GM19099 (cell line): ENCODE measurements around the gene ASMT.

Experiments
- POLR2A ChIP-seq: IDR thresholded peaks from 3 replicates; pipeline ENCODE4 v1.6.1; 2011; ENCODE audit warnings: low read depth; ENCODE audit not compliant: insufficient read length; ENCODE audit errors: extremely low read depth

The ASMT gene, protein sequence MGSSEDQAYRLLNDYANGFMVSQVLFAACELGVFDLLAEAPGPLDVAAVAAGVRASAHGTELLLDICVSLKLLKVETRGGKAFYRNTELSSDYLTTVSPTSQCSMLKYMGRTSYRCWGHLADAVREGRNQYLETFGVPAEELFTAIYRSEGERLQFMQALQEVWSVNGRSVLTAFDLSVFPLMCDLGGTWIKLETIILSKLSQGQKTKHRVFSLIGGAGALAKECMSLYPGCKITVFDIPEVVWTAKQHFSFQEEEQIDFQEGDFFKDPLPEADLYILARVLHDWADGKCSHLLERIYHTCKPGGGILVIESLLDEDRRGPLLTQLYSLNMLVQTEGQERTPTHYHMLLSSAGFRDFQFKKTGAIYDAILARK

GRCh38 chrX:1614927-1615326 is at the start of gene ASMT:
TSS of gene ASMT (plus strand) at chrX:1615059. CDS start at chrX:1615200, 141 bp downstream.
- no peak for TF ChIP-seq POLR2A

DNA sequence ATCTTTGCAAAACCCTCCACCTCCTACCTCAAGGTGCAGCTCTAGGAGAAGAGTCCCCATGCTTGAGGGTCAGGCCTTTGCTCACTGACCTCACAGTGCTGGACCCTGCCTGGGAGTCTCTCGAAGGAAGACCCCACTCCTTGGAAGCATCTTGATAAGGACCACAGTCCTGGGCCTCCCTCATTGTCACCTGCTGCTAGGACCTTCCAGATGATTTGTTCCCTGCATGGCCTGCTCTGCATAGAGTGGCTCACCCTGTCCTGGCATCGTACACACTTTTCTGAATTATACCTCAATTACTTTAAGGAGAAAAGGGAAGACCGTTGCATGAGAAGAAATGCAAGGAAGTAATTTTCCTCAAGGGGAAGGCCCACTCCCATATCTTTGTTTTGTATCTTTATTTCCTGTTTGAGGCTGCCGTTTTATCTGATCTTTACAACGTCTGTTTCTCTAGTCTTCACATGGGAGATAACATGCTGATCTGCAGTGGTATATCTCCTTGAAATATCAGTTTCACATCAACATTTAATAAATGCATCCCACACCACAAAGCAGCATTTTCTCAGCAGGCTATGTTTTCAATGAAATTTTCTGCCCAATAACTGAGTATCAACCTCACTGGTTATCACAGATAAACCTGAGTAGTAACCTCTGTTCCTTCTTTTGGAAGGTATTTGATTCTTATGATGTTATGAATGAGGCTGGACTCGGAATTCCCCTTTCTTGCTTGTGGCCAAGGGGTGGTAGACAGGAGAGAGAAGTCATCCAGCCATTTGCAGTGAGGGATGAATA is 38.5 kb upstream of the ASMT start:
- TF ChIP-seq POLR2A: no peak

- TF ChIP-seq POLR2A: no peak
Measured at GRCh38 chrX:1577845-1578244, 37.0 kb upstream of the ASMT start.

DNA sequence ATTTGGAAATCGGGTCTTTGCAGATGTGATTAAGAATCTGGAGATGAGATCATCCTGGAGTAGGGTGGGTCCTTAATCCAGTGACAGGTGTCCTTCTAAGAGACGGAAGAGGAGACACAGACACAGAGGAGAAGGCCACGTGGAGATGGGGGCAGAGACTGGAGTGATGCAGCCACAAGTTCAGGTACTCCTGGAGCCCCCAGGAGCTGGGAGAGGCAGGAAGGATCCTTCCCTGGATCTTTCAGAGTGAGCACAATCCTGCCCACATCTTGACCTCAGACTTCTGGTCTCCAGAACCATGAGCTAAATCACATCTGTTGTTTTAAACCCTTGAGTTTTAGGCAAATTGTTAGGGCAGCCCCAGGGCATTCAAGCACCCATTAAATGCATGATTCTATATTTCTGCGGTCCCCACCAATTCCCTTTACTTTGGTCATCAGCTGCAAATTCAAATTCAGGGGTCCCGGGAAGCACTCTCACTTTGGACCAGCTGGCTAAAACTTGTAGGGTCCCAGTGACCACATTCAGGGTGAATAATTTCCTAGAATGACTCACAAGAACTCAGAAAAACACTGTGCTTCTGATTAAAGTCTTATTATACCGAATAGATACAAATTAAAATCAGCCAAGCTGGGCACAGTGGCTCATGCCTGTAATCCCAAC is 36.2 kb upstream of the ASMT start:
- no peak for TF ChIP-seq POLR2A

GRCh38 chrX:1581132-1581531 is 33.7 kb upstream of the ASMT start:
- no peak for TF ChIP-seq POLR2A

GRCh38 chrX:1582686-1583437 is 32.0 kb upstream of the ASMT start:
- TF ChIP-seq POLR2A: no peak

- TF ChIP-seq POLR2A: no peak
Measured at GRCh38 chrX:1584237-1585011, 30.4 kb upstream of the ASMT start.

- TF ChIP-seq POLR2A: no peak
Measured at GRCh38 chrX:1587161-1587560, 27.7 kb upstream of the ASMT start.

GRCh38 chrX:1589356-1590130 is 25.3 kb upstream of the ASMT start:
- no peak for TF ChIP-seq POLR2A

DNA sequence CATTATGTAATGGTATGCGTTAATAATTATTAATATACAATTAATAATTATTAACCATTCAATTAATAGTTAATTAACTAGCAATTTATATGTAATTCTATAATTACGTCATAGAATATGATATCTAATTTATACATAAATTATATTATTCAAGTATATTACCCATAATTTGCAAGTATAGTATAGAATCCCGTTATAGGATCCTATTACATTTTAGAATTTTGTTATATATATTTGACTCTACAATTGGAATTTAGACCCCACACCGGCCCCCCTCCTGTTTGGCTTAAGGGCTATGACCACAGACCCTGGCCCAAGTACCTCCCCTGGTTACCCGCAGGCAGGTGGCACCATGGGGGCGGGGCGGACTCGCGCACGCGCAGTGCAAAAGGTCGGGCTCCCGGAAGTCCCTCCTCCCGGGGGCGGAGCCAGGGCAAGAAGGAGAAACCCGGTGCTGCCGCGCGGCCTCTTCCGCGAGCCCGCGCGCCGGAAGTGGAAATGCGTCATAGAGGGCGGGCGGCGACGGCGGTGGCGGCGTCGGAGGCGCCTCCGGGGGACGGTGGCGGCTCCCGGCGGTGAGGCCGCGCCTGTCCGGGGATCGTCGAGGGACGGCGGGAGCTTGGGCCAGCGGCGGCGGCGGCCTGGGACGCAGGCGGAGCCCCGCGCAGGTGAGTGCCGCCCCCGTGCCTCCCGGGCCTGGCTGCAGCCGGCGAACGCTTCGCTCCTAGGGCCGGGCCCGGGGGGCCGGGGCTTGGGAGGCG is 23.6 kb upstream of the ASMT start, which contains the start of gene AKAP17A:
TSS of gene AKAP17A (plus strand) at position 503 of the 761 bp plus-strand sequence. CDS start 1,859 bp downstream, outside the sequence.
- TF ChIP-seq POLR2A: peak; percentile 86

GRCh38 chrX:1591863-1592469 is 22.9 kb upstream of the ASMT start:
- no peak for TF ChIP-seq POLR2A

DNA sequence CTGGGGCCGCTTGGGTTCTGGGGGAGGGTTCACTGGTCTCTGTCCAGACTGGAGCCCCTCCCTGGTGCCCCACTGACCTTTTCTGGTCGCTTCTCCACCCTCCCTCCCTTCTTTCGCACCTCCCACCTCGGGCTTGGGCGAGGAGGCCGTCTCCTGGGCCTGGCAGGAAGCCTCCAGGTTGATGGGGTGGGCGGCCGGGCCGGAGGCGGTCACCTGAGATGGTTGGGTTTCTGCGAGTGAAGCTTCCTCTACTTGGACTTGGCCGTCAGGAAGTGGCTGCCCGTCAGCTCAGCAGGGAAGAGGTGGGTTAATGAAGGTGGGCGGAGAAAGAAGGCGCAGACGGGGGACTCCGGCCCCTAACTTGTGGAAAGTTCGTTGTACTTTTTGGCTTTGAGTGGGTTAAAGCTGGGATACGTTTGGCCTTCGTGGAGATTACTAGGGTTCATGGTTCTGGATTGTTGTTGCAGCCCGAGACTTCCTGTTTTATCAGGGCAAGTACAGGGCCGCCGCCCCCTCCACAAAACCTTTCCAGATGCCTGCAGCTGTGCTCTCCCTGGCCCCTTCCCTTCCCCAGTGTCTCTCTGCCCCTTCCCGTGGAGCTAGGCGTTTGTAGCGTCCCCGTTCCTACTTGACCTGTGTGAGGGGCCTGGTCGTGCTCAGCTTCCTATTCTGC is 22.3 kb upstream of the ASMT start:
- no peak for TF ChIP-seq POLR2A
